ENCODE results near the gene SEMA6B.
"Not testable (repeated sequence)": the region's sequence is repeated elsewhere in the genome, so short reads cannot be mapped to it uniquely, and the experiment has no call there.

Gene SEMA6B

GRCh38 chr19:4571305-4571917, 11.9 kb upstream of the SEMA6B start:
- no peak for DNase-seq

GRCh38 chr19:4570916-4571304, 11.4 kb upstream of the SEMA6B start:
- no peak for DNase-seq

- DNase-seq, result no peak
Measured at GRCh38 chr19:4570402-4570801, 10.9 kb upstream of the SEMA6B start.

GRCh38 chr19:4568886-4569285, 9.4 kb upstream of the SEMA6B start:
- DNase-seq, result no peak

GRCh38 chr19:4567584-4568071, 8.1 kb upstream of the SEMA6B start:
- no peak for DNase-seq

- no peak for DNase-seq
Measured at GRCh38 chr19:4566402-4567051, 7.0 kb upstream of the SEMA6B start.

GRCh38 chr19:4563562-4563961, 4.1 kb upstream of the SEMA6B start:
- not testable (repeated sequence) for DNase-seq

- not testable (repeated sequence) for DNase-seq
Measured at GRCh38 chr19:4562085-4562484, 2.6 kb upstream of the SEMA6B start.

- DNase-seq, result no peak
Measured at GRCh38 chr19:4557971-4558941, 1.2 kb downstream of the SEMA6B start.

- no peak for DNase-seq
Measured at GRCh38 chr19:4557144-4557970, 2.1 kb downstream of the SEMA6B start.

GRCh38 chr19:4556597-4557127, 2.8 kb downstream of the SEMA6B start:
- no peak for DNase-seq

- DNase-seq, result no peak
Measured at GRCh38 chr19:4555657-4556561, 3.6 kb downstream of the SEMA6B start.

- no peak for DNase-seq
Measured at GRCh38 chr19:4554717-4555116, 4.8 kb downstream of the SEMA6B start.

- no peak for DNase-seq
Measured at GRCh38 chr19:4553775-4554174, 5.7 kb downstream of the SEMA6B start.

- DNase-seq, result no peak
Measured at GRCh38 chr19:4553092-4553695, 6.3 kb downstream of the SEMA6B start.

GRCh38 chr19:4552525-4552819, 7.0 kb downstream of the SEMA6B start:
- DNase-seq, result no peak

- DNase-seq, result no peak
Measured at GRCh38 chr19:4550479-4551050, 8.9 kb downstream of the SEMA6B start.

GRCh38 chr19:4550018-4550417, 9.5 kb downstream of the SEMA6B start:
- DNase-seq, result no peak

- DNase-seq, result no peak
Measured at GRCh38 chr19:4548238-4548584, 11.3 kb downstream of the SEMA6B start.

GRCh38 chr19:4547303-4548237, 11.9 kb downstream of the SEMA6B start:
- DNase-seq, result no peak

All from NCI-H1417 treated with DMSO at 0.1 percent for 48 hours (cell line).